Skin of body (tissue), 2 donors: Measurements from ENCODE around the gene RFX6. TPM values are rescaled to one million over a fixed set of nuclear protein-coding genes. Genes with fewer than 3 reads are reported as not detected.
"Not testable (repeated sequence)": the region's sequence is repeated elsewhere in the genome, so short reads cannot be mapped to it uniquely, and the experiment has no call there.

Experiments used
- DNase-seq: peaks from one replicate; lab custom pipeline; 2025; lab: John Stamatoyannopoulos, UW
- total RNA-seq: library from RNA; depleted of rRNA; stranded (reverse); fragments of >200 nt; gene quantifications from one replicate; pipeline ENCODE4 v1.2.3, GENCODE V29; 2014

Gene RFX6
- total RNA-seq, result not detected

GRCh38 chr6:116876635-116877611 is at the start of gene RFX6:
RFX6 (plus strand) TSS chr6:116877242; CDS start chr6:116877276, 34 bp downstream.
- DNase-seq, result no peak

GRCh38 chr6:116827561-116828240 is 49.3 kb upstream of the RFX6 start:
- no peak for DNase-seq

- DNase-seq, result no peak
Observed at GRCh38 chr6:116828983-116829382, 48.1 kb upstream of the RFX6 start, which contains the start of gene GPRC6A. GPRC6A (minus strand) TSS chr6:116829083; CDS start chr6:116829013, 70 bp downstream.

- DNase-seq, result not testable (repeated sequence)
Observed at GRCh38 chr6:116834526-116834925, 42.5 kb upstream of the RFX6 start.

- DNase-seq, result no peak
Observed at GRCh38 chr6:116836606-116837342, 40.3 kb upstream of the RFX6 start.

GRCh38 chr6:116840091-116840490 is 37.0 kb upstream of the RFX6 start:
- no peak for DNase-seq

- DNase-seq, result no peak
Observed at GRCh38 chr6:116842459-116842858, 34.6 kb upstream of the RFX6 start.

GRCh38 chr6:116847227-116847626 is 29.8 kb upstream of the RFX6 start:
- no peak for DNase-seq

- DNase-seq, result no peak
Observed at GRCh38 chr6:116858060-116858459, 19.0 kb upstream of the RFX6 start.

- DNase-seq, result no peak
Observed at GRCh38 chr6:116859264-116859663, 17.8 kb upstream of the RFX6 start.

GRCh38 chr6:116866281-116866871 is 10.7 kb upstream of the RFX6 start:
- DNase-seq, result no peak

GRCh38 chr6:116872771-116873170 is 4.3 kb upstream of the RFX6 start:
- no peak for DNase-seq

- no peak for DNase-seq
Observed at GRCh38 chr6:116876107-116876506, 935 bp upstream of the RFX6 start.

GRCh38 chr6:116877743-116878142 is 701 bp downstream of the RFX6 start:
- DNase-seq, result no peak

- no peak for DNase-seq
Observed at GRCh38 chr6:116881236-116881635, 4.2 kb downstream of the RFX6 start.

GRCh38 chr6:116883005-116883404 is 6.0 kb downstream of the RFX6 start:
- no peak for DNase-seq

GRCh38 chr6:116884530-116884929 is 7.5 kb downstream of the RFX6 start:
- DNase-seq, result no peak

- no peak for DNase-seq
Observed at GRCh38 chr6:116887168-116887567, 10.1 kb downstream of the RFX6 start.

- DNase-seq, result no peak
Observed at GRCh38 chr6:116887894-116888293, 10.9 kb downstream of the RFX6 start.

- DNase-seq, result no peak
Observed at GRCh38 chr6:116888732-116889360, 11.8 kb downstream of the RFX6 start.

- DNase-seq, result no peak
Observed at GRCh38 chr6:116894669-116895068, 17.6 kb downstream of the RFX6 start.
